ENCODE data around the gene IDH3G.

IDH3G gene

GRCh38 chrX:153791104-153791852, 2.9 kb downstream of the IDH3G start:
- DNase-seq, result no peak

GRCh38 chrX:153789654-153790053, 4.5 kb downstream of the IDH3G start:
- no peak for DNase-seq

- no peak for DNase-seq
Observed at GRCh38 chrX:153786669-153787068, 7.5 kb downstream of the IDH3G start.

GRCh38 chrX:153784325-153784967, 9.7 kb downstream of the IDH3G start:
- no peak for DNase-seq

GRCh38 chrX:153783378-153784013, 10.7 kb downstream of the IDH3G start:
- DNase-seq, result no peak

- DNase-seq, result no peak
Observed at GRCh38 chrX:153782871-153783270, 11.3 kb downstream of the IDH3G start.

GRCh38 chrX:153782313-153782712, 11.9 kb downstream of the IDH3G start:
- no peak for DNase-seq

GRCh38 chrX:153781428-153782047, 12.6 kb downstream of the IDH3G start:
- no peak for DNase-seq

GRCh38 chrX:153780678-153781427, 13.3 kb downstream of the IDH3G start, which contains the start of gene SRPK3:
Gene SRPK3 (plus strand): TSS chrX:153781041. CDS start chrX:153781087, 46 bp downstream.
- no peak for DNase-seq

GRCh38 chrX:153779891-153780677, 14.1 kb downstream of the IDH3G start:
- no peak for DNase-seq

- no peak for DNase-seq
Observed at GRCh38 chrX:153778684-153779101, 15.5 kb downstream of the IDH3G start.

GRCh38 chrX:153778181-153778580, 16.0 kb downstream of the IDH3G start:
- no peak for DNase-seq

- no peak for DNase-seq
Observed at GRCh38 chrX:153777261-153778090, 16.7 kb downstream of the IDH3G start.

GRCh38 chrX:153776611-153777045, 17.5 kb downstream of the IDH3G start:
- DNase-seq, result no peak

GRCh38 chrX:153776120-153776599, 18.0 kb downstream of the IDH3G start:
- DNase-seq, result no peak

GRCh38 chrX:153775293-153776119, 18.7 kb downstream of the IDH3G start:
- DNase-seq, result no peak

GRCh38 chrX:153774576-153775292, 19.4 kb downstream of the IDH3G start:
- no peak for DNase-seq

GRCh38 chrX:153773741-153774575, 20.2 kb downstream of the IDH3G start:
- DNase-seq, result no peak

All from right kidney (tissue), 1 donor.